Epidermal melanocyte (primary cell): Measurements from ENCODE around the gene OR2Z1.
"Not testable (repeated sequence)": the region's sequence is repeated elsewhere in the genome, so short reads cannot be mapped to it uniquely, and the experiment has no call there.

Experiments
- DNase-seq: peaks from one replicate; pipeline ENCODE4 v3.0.0; 2011; ENCODE audit warnings: low spot score; ENCODE audit not compliant: insufficient read length

Gene OR2Z1

DNA sequence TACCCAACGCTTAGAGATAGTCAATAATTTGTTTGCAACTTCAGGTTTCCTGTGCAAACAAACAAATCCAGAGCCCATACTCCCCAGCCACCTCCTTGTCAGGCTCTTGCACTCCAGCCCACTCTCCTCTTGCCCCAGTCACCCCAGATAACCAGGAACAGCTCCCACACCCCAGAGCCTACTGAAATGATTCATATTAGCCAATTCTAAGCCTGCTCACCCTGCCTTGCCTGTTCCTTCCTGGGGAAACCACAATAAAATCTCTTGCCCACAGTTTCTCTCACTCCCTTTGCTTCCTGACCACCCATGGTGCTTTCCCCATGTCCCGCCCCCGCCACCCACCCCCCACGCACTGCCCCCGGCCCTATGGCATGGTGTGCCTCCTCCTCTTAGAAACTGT lies 19.1 kb upstream of the OR2Z1 start:
- DNase-seq, result no peak

DNA sequence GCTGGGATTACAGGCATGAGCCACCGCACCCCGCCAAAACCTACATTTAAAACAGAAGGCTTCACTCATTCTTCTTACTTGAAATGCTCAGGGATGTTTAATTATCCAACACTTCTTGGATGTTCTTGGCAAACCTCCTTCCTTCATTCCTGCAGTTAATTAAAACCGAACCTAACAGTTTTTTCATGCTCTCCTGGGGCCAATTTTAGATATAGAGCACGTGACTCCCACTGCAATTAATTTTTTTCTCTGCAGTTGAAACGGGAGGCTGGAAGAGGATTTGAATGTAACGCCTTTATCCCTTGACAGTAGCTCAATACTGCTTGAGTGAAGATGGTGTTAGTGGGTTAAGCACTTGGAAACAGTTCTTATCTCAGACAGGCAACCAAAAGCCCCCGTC lies 18.2 kb upstream of the OR2Z1 start:
- DNase-seq, result no peak

DNA sequence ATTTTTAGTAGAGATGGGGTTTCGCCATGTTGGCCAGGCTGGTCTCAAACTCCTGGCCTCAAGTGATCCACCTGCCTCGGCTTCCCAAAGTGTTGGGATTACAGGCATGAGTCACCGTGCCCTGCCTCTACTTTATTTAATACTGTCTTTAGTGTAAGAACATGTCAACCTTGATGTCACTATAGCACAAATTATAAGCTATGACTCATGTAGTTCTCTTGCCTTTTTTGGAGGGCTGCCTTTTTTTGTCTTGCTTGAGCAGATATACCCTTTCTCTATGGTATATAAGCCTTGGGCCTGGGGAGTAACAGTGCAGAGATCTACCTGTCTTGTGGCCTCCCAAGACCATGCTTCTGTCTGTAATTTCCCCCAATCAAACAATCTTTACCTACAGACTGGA lies 16.1 kb upstream of the OR2Z1 start:
- not testable (repeated sequence) for DNase-seq

DNA sequence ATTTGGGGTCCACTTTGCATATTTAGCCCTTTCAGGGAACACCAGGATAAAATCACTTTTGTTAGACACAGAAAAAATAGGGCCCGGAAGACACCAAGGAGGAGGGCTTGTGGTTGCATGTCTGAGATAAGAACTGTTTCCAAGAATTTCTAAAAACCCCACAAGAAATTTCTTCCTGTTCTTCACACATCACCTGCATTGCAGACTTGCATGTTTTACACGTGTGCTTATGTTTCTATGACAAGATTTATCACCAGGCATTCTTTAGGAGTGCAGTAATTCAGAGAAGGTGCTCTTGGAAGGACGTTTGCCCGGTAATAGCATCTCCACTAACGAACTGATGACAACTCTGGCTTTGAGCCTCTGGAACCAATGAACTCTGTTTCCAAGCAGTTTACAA lies 15.7 kb upstream of the OR2Z1 start:
- no peak for DNase-seq

DNA sequence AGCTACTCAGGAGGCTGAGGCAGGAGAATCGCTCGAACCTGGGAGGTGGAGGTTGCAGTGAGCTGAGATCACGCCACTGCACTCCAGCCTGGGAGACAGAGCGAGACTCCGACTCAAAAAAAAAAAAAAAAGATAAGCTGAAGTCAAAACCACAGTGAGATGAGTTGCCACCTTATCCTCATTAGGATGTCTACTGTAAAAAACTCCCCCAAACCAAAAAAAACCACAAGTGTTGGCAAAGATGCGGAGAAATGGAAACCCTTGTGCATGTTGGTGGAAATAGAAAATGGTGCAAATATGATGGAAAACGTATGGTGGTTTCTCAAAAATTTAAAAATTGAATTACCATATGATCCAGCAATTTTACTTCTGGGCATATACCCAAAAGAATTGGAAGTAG lies 11.1 kb upstream of the OR2Z1 start:
- not testable (repeated sequence) for DNase-seq

DNA sequence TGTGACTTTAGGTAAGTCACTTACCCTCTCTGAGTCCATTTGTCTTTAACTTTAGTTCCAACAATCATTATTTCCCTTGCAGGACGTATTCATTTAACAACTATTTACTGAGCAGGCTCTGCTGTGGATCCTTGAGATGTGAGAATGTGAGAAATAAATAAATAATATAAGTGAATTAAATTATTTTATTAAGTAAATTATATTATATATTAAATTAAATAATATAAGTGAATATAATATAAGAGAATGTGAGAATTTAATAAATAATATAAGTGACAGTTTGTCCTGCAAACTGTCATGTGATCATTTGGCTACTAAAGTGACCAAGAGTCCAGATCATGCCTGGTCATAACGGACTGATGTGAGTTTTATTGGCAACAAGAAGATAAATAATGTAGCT lies 598 bp downstream of the OR2Z1 start:
- DNase-seq, result no peak

DNA sequence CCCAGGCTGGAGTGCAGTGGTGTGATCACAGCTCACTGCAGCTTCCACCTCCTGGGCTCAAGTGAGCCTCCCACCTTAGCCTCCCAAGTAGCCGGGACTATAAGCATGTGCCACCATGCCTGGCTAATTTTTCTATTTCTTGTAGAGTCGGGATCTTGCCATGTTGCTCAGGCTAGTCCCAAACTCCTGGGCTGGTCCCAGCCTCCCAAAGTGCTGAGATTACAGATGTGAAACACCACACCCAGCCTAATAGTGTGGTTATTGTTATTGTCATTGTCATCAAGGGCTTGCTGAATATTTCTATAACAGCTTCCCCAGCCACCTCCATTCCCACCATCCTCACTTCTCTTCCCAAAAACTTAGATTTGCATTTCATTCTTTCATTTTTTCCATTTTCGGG lies 2.8 kb downstream of the OR2Z1 start:
- no peak for DNase-seq

DNA sequence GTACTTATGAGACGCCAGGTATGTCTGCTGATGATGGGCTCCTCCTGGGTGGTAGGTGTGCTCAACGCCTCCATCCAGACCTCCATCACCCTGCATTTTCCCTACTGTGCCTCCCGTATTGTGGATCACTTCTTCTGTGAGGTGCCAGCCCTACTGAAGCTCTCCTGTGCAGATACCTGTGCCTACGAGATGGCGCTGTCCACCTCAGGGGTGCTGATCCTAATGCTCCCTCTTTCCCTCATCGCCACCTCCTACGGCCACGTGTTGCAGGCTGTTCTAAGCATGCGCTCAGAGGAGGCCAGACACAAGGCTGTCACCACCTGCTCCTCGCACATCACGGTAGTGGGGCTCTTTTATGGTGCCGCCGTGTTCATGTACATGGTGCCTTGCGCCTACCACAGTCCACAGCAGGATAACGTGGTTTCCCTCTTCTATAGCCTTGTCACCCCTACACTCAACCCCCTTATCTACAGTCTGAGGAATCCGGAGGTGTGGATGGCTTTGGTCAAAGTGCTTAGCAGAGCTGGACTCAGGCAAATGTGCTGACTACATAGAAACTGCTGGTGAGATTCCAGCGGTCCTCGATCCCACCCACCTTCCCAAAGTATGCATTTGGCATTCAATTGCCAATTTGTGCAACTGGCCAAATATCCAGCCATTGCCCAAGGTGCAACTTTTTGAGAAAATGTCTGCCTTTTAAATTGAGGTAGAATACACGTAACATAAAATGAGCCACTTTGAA lies 10.2 kb downstream of the OR2Z1 start:
- no peak for DNase-seq

DNA sequence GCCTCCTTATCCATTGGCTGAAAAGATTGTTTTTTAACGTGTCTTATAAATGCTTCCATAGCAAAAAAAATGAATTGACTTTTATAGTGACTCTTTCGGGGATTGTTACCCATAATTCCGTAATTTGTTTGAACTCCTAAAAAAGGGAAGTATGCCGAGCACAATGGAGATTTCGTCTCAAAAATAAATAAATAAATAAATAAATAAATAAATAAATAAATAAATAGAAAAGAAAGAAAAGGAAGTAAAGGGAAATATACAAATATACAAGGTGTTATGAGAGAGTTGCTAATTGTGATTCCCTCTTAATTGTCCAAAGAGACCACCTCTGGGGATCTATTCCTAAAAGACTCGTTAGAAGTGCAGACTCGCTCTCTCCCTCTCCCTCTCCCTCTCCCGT lies 16.9 kb downstream of the OR2Z1 start:
- DNase-seq, result no peak

DNA sequence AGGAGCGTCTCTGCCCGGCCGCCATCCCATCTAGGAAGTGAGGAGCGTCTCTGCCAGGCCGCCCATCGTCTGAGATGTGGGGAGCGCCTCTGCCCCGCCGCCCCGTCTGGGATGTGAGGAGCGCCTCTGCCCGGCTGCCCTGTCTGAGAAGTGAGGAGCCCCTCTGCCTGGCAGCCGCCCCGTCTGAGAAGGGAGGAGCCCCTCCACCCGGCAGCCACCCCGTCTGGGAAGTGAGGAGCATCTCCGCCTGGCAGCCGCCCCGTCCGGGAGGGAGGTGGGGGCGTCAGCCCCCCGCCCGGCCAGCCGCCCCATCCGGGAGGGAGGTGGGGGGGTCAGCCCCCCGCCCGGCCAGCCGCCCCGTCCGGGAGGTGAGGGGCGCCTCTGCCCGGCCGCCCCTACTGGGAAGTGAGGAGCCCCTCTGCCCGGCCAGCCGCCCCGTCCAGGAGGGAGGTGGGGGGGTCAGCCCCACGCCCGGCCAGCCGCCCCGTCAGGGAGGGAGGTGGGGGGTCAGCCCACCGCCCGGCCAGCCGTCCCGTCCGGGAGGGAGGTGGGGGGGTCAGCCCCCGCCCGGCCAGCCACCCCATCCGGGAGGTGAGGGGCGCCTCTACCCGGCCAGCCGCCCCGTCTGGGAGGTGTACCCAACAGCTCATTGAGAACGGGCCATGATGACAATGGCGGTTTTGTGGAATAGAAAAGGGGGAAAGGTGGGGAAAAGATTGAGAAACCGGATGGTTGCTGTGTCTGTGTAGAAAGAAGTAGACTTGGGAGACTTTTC lies 18.0 kb downstream of the OR2Z1 start:
- DNase-seq, result not testable (repeated sequence)

DNA sequence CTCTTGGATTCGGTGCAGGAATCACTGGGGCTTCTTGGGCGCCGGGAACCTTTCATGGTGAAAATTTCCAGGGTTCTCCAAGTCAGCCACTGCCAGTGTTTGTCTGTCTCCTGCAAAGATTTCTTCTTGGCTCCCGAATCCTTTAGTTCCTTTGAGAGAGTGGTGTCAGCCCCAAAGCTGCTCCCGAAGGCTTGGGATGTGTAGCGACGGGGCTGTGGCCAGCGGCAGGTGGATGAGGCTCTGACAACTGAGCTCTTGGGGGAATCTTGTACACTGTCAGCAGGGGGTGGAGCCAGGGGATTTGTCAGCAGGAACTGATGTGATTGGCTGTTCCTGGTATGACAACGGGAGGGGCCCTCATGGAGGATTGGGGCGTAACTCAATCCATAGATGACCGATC lies 45.8 kb downstream of the OR2Z1 start:
- not testable (repeated sequence) for DNase-seq

DNA sequence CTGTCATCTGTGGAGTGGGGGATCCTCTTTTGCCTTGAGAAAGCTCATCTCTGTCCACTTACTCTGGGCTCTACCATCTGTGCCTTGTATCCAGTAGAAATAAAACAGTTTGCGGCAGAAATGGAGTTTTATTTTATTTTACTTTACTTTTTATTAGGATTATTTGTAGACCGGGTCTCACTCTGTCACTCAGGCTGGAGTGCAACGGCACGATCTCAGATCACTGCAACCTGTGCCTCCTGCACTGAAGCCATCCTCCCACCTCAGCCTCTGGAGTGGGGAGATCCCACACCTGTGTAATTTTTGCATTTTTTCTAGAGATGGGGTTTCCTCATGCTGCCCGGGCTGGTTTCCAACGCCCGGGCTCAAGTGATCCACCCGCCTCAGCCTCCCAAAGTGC lies 47.8 kb downstream of the OR2Z1 start:
- DNase-seq, result not testable (repeated sequence)

DNA sequence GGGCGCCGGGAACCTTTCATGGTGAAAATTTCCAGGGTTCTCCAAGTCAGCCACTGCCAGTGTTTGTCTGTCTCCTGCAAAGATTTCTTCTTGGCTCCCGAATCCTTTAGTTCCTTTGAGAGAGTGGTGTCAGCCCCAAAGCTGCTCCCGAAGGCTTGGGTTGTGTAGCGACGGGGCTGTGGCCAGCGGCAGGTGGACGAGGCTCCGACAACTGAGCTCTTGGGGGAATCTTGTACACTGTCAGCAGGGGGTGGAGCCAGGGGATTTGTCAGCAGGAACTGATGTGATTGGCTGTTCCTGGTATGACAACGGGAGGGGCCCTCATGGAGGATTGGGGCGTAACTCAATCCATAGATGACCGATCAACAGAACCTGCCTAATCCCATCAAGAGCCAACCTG lies 52.2 kb downstream of the OR2Z1 start:
- not testable (repeated sequence) for DNase-seq
